WTC11 (cell line): Measurements from ENCODE around the gene SH2D4B. TPM values are rescaled to one million over a fixed set of nuclear protein-coding genes. Genes with fewer than 3 reads are reported as not detected.

Experiments
- ATAC-seq: fragments of 200-7000 bp; cut with Tn5 transposase; 2 replicates; pipeline ENCODE4 v1.10.0; 2021; ENCODE audit warnings: mild to moderate bottlenecking, moderate library complexity
- CTCF ChIA-PET: fragments of 300-600 bp; sonication (Branson Sonifier 250); formaldehyde crosslinking; loops from one replicate; lab custom pipeline; 2021; ENCODE audit warnings: antibody characterized with exemption; lab: Charles Lee
- POLR2A ChIA-PET: fragments of 350-600 bp; sonication (Branson Sonifier 250); formaldehyde crosslinking; loops from one replicate; lab custom pipeline; 2021; ENCODE audit warnings: antibody characterized with exemption; lab: Charles Lee
- DNase-seq: peaks from one replicate; pipeline ENCODE4 v3.0.0; 2021; ENCODE audit warnings: low spot score
- H3K27ac Mint-ChIP-seq: 2 replicates; pipeline ENCODE4 v1.8.0; 2021; ENCODE audit warnings: mixed read lengths
- H3K27me3 Mint-ChIP-seq: 2 replicates; pipeline ENCODE4 v1.8.0; 2021; ENCODE audit warnings: low read depth, mild to moderate bottlenecking, moderate library complexity, mixed read lengths
- H3K36me3 Mint-ChIP-seq: 2 replicates; pipeline ENCODE4 v1.8.0; 2021; ENCODE audit warnings: mixed read lengths
- H3K4me1 Mint-ChIP-seq: 2 replicates; pipeline ENCODE4 v1.8.0; 2022; ENCODE audit warnings: mixed read lengths
- H3K4me3 Mint-ChIP-seq: 2 replicates; pipeline ENCODE4 v1.8.0; 2021; ENCODE audit warnings: mild to moderate bottlenecking, moderate library complexity, mixed read lengths
- H3K9me3 Mint-ChIP-seq: 2 replicates; pipeline ENCODE4 v1.8.0; 2021; ENCODE audit warnings: mixed read lengths
- ARID4B ChIP-seq: sonication (generic); formaldehyde crosslinking; IDR thresholded peaks from 2 replicates; pipeline ENCODE4 v1.8.0; 2023; ENCODE audit warnings: missing genetic modification reagents, mild to moderate bottlenecking, borderline replicate concordance
- GABPB1 ChIP-seq: sonication (generic); formaldehyde crosslinking; IDR thresholded peaks from 2 replicates; pipeline ENCODE4 v1.8.1; 2023; ENCODE audit warnings: mild to moderate bottlenecking, missing genetic modification reagents
- NFYB ChIP-seq: sonication (generic); formaldehyde crosslinking; conservative IDR thresholded peaks from 2 replicates; pipeline ENCODE4 v1.8.0; 2022; ENCODE audit warnings: low read depth, missing genetic modification reagents
- NR1H2 ChIP-seq: sonication (generic); formaldehyde crosslinking; IDR thresholded peaks from 2 replicates; pipeline ENCODE4 v1.9.0; 2021; ENCODE audit warnings: mild to moderate bottlenecking, moderate library complexity, missing genetic modification reagents
- NR3C1 ChIP-seq: sonication (generic); formaldehyde crosslinking; conservative IDR thresholded peaks from 2 replicates; pipeline ENCODE4 v1.8.1; 2023; ENCODE audit warnings: low read depth, mild to moderate bottlenecking, missing genetic modification reagents
- PREB ChIP-seq: sonication (generic); formaldehyde crosslinking; IDR thresholded peaks from 2 replicates; pipeline ENCODE4 v1.8.1; 2022; ENCODE audit warnings: mild to moderate bottlenecking, missing genetic modification reagents, moderate library complexity, borderline replicate concordance
- RORB ChIP-seq: fragments of 250-450 bp; sonication (Bioruptor Pico); IDR thresholded peaks from 2 replicates; pipeline ENCODE4 v1.9.0; 2021; ENCODE audit warnings: mild to moderate bottlenecking
- SOX15 ChIP-seq: fragments of 250-450 bp; sonication (Bioruptor Pico); IDR thresholded peaks from 2 replicates; pipeline ENCODE4 v1.9.0; 2021; ENCODE audit warnings: mild to moderate bottlenecking
- ZNF281 ChIP-seq: sonication (generic); formaldehyde crosslinking; IDR thresholded peaks from 2 replicates; pipeline ENCODE4 v1.8.0; 2023; ENCODE audit warnings: mild to moderate bottlenecking, missing genetic modification reagents
- ZNF512 ChIP-seq: sonication (generic); formaldehyde crosslinking; IDR thresholded peaks from 2 replicates; pipeline ENCODE4 v1.8.1; 2022; ENCODE audit warnings: missing genetic modification reagents, borderline replicate concordance
- total RNA-seq: library from RNA; stranded (reverse); gene quantifications from 3 replicates; pipeline ENCODE4 v1.2.3, GENCODE V29; 2021
- TF ChIP-seq, protein P1 (sequence below): sonication (generic); formaldehyde crosslinking; IDR thresholded peaks from 2 replicates; pipeline ENCODE4 v1.8.1; 2023; ENCODE audit warnings: mild to moderate bottlenecking, moderate library complexity, missing genetic modification reagents
- TF ChIP-seq, protein P2 (sequence below): fragments of 200-600 bp; IDR thresholded peaks from 2 replicates; pipeline ENCODE4 v1.8.0; 2022; ENCODE audit warnings: antibody characterized with exemption

Gene SH2D4B
- total RNA-seq, 1 experiment from 2014 or later: 0.04 TPM

- no peak for ATAC-seq
- Mint-ChIP-seq H3K36me3 (peaks cover 4% of the 10 kb centered on the region; the same call in 1 of the 2 replicates), H3K9me3 (peaks cover 9% of the 10 kb centered on the region), H3K27ac (no peak overlapping the region), H3K4me1 (no peaks in the 10 kb centered on the region), H3K27me3 (peaks cover 6% of the 10 kb centered on the region)
- CTCF ChIA-PET: interaction anchor here (1.6 to 1.8 kb wide), 2 partner anchors 36 to 55 kb away, joined by 3 to 5 read pairs; no protein-coding TSS in a partner anchor
- TF ChIP-seq RORB (no peak), PREB (CRISPR knock-in tag) (no peak), NFYB (CRISPR knock-in tag) (no peak), NR3C1 (CRISPR knock-in tag) (no peak), NR1H2 (CRISPR knock-in tag) (no peak), ZNF281 (CRISPR knock-in tag) (no peak), ZNF512 (CRISPR knock-in tag) (no peak)
- TF ChIP-seq, protein P1, sequence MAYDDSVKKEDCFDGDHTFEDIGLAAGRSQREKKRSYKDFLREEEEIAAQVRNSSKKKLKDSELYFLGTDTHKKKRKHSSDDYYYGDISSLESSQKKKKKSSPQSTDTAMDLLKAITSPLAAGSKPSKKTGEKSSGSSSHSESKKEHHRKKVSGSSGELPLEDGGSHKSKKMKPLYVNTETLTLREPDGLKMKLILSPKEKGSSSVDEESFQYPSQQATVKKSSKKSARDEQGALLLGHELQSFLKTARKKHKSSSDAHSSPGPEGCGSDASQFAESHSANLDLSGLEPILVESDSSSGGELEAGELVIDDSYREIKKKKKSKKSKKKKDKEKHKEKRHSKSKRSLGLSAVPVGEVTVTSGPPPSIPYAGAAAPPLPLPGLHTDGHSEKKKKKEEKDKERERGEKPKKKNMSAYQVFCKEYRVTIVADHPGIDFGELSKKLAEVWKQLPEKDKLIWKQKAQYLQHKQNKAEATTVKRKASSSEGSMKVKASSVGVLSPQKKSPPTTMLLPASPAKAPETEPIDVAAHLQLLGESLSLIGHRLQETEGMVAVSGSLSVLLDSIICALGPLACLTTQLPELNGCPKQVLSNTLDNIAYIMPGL (CRISPR knock-in tag): no peak
- TF ChIP-seq, all 79 proteins: peak for 0
- DNase-seq: no peak
- POLR2A ChIA-PET: no interaction called here
- H3K4me3 Mint-ChIP-seq: no peak overlapping the region
Observed at GRCh38 chr10:80540981-80541750, 3.5 kb downstream of the SH2D4B start.

- H3K27ac Mint-ChIP-seq: no peak overlapping the region
- H3K9me3 Mint-ChIP-seq: peaks cover 9% of the 10 kb centered on the region
- H3K4me1 Mint-ChIP-seq: no peaks in the 10 kb centered on the region
- H3K27me3 Mint-ChIP-seq: peaks cover 6% of the 10 kb centered on the region
- H3K36me3 Mint-ChIP-seq: peaks cover 4% of the 10 kb centered on the region; the same call in 1 of the 2 replicates
- ChIA-PET CTCF (interaction anchor here (1.6 kb wide), 1 partner anchor 54 kb away, joined by 3 read pairs; no protein-coding TSS in a partner anchor), POLR2A (no interaction called here)
- H3K4me3 Mint-ChIP-seq: no peak overlapping the region
- ATAC-seq (no peak), DNase-seq (no peak)
- TF ChIP-seq GABPB1 (CRISPR knock-in tag): no peak
- no peak for TF ChIP-seq NFYB (CRISPR knock-in tag)
- TF ChIP-seq SOX15 (CRISPR knock-in tag): no peak
- TF ChIP-seq ARID4B (CRISPR knock-in tag): no peak
- TF ChIP-seq, protein P2, sequence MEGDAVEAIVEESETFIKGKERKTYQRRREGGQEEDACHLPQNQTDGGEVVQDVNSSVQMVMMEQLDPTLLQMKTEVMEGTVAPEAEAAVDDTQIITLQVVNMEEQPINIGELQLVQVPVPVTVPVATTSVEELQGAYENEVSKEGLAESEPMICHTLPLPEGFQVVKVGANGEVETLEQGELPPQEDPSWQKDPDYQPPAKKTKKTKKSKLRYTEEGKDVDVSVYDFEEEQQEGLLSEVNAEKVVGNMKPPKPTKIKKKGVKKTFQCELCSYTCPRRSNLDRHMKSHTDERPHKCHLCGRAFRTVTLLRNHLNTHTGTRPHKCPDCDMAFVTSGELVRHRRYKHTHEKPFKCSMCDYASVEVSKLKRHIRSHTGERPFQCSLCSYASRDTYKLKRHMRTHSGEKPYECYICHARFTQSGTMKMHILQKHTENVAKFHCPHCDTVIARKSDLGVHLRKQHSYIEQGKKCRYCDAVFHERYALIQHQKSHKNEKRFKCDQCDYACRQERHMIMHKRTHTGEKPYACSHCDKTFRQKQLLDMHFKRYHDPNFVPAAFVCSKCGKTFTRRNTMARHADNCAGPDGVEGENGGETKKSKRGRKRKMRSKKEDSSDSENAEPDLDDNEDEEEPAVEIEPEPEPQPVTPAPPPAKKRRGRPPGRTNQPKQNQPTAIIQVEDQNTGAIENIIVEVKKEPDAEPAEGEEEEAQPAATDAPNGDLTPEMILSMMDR: no peak
Observed at GRCh38 chr10:80542053-80542452, 4.4 kb downstream of the SH2D4B start.
